Right lobe of liver (tissue), 4 donors: Measurements from ENCODE around the gene PARP2.

Source experiments
- POLR2A ChIP-seq: fragments of 450-650 bp; IDR thresholded peaks from one replicate; pipeline ENCODE4 v1.6.1; 2017; ENCODE audit warnings: antibody characterized with exemption, mild to moderate bottlenecking
- TF ChIP-seq, protein P1 (sequence below), 4 donors: fragments of 200-600 bp in 3 of 4; fragments of 450-650 bp in 1 of 4; IDR thresholded peaks; one replicate each; pipeline versions ENCODE4 v1.5.1 to v1.8.0; 2016 to 2022; ENCODE audit warnings: antibody characterized with exemption in 4 of 4, mild to moderate bottlenecking in 2 of 4
- donor health status: DM: no; HTN: no; CAD: no.
- donor health status: DM: no; HTN: no; CAD: no.
- donor health status: DM: no; HTN: yes; CAD: no.

DNA sequence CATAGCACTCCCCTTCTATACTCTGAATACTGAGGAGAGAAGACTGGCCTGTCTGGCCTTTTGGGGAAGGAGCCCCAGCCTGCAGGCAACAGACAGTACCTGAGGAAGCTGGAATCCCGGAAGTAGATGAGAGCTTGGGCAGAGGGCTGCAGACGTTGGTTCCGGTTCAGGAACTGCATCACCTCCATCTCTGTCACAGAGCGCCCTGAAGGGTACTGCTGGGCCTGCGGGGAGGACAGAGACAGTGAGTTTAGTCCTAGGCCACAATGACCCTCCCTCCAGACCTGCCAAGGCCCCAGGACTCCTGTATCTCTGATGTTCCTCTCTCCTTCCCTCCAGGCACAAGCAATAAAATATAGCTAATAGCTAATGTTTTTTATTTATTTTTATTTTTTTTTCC lies 41.5 kb downstream of the PARP2 start:
- TF ChIP-seq, protein P1, sequence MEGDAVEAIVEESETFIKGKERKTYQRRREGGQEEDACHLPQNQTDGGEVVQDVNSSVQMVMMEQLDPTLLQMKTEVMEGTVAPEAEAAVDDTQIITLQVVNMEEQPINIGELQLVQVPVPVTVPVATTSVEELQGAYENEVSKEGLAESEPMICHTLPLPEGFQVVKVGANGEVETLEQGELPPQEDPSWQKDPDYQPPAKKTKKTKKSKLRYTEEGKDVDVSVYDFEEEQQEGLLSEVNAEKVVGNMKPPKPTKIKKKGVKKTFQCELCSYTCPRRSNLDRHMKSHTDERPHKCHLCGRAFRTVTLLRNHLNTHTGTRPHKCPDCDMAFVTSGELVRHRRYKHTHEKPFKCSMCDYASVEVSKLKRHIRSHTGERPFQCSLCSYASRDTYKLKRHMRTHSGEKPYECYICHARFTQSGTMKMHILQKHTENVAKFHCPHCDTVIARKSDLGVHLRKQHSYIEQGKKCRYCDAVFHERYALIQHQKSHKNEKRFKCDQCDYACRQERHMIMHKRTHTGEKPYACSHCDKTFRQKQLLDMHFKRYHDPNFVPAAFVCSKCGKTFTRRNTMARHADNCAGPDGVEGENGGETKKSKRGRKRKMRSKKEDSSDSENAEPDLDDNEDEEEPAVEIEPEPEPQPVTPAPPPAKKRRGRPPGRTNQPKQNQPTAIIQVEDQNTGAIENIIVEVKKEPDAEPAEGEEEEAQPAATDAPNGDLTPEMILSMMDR (IDR thresholded peaks at IDR 0.05): no peak
- TF ChIP-seq POLR2A: no peak
